Stomach (tissue), 9 donors: ENCODE data around the gene CNTNAP5. TPM values are rescaled to one million over a fixed set of nuclear protein-coding genes. Genes with fewer than 3 reads are reported as not detected.
A peak's percentile ranks its signal among the peaks of the same experiment; 100 is the strongest.

Source experiments
- DNase-seq, 2 donors: peaks; one replicate each; pipeline versions ENCODE4 v3.0.0 to v3.0.0-alpha.2; 2013 to 2019
- H3K27ac ChIP-seq, 5 donors: fragments of 200-600 bp in 4 of 5; sonication (generic) in 4 of 5; one replicate each; pipeline ENCODE4 v1.5.1; 2013 to 2019; ENCODE audit warnings: mild to moderate bottlenecking in 1 of 5, moderate library complexity in 1 of 5
- H3K27me3 ChIP-seq, 3 donors: fragments of 200-600 bp; sonication (generic); one replicate each; pipeline ENCODE4 v1.5.1; 2017 to 2019; ENCODE audit warnings: mixed run types in 1 of 3
- H3K36me3 ChIP-seq, 4 donors: fragments of 200-600 bp; sonication (generic); 1 replicate in 3 of 4; 2 replicates in 1 of 4; pipeline ENCODE4 v1.5.1; 2016 to 2019
- H3K4me1 ChIP-seq, 4 donors: fragments of 200-600 bp; sonication (generic); one replicate each; pipeline ENCODE4 v1.5.1; 2016 to 2019
- H3K4me3 ChIP-seq, 4 donors: fragments of 200-600 bp; sonication (generic) in 3 of 4; one replicate each; pipeline ENCODE4 v1.5.1; 2016 to 2019; ENCODE audit warnings: mild to moderate bottlenecking in 1 of 4
- H3K9me3 ChIP-seq, 4 donors: fragments of 200-600 bp; sonication (generic); one replicate each; pipeline ENCODE4 v1.5.1; 2016 to 2019
- CTCF ChIP-seq, 7 experiments: fragments of 450-650 bp in 4 of 7; fragments of 200-600 bp in 3 of 7; sonication (generic) in 3 of 7; IDR thresholded peaks; one replicate each; pipeline ENCODE4 v1.5.1; 2016 to 2019; ENCODE audit warnings: antibody characterized with exemption in 7 of 7, control low read depth in 2 of 7, mild to moderate bottlenecking in 1 of 7
- EP300 ChIP-seq: sonication (generic); formaldehyde crosslinking; IDR thresholded peaks from one replicate; pipeline ENCODE4 v1.6.1; 2017; ENCODE audit warnings: antibody characterized with exemption
- POLR2A ChIP-seq, 4 donors: fragments of 450-650 bp; IDR thresholded peaks; one replicate each; pipeline ENCODE4 v1.6.1; 2016; ENCODE audit warnings: antibody characterized with exemption in 4 of 4, control low read depth in 2 of 4, mild to moderate bottlenecking in 1 of 4, moderate library complexity in 1 of 4
- POLR2AphosphoS5 ChIP-seq, 3 donors: sonication (generic); formaldehyde crosslinking; IDR thresholded peaks; one replicate each; pipeline ENCODE4 v1.6.1; 2016; ENCODE audit warnings: antibody characterized with exemption in 3 of 3
- WGBS, 5 donors: extraction: QIAGEN DNeasy Blood & Tissue Kit in 3 of 5; methylation state at CpG; one replicate each; pipeline versions ENCODE4 v1.1.5 to v1.1.7; 2013 to 2018; 5-methylcytosine and 5-hydroxymethylcytosine counted together
- intact Hi-C: fragments of 100-400 bp; cut with DNase I; formaldehyde crosslinking; loops from one replicate; pipeline ENCODE4 v1.15.1; 2023; ENCODE audit warnings: low total_unique reads
- polyA plus RNA-seq, 3 donors: library from polyadenylated mRNA; stranded (reverse); fragments of 200-250 nt; gene quantifications; one replicate each; pipeline ENCODE4 v1.2.3, GENCODE V29; 2013
- total RNA-seq, 5 donors: library from RNA; depleted of rRNA; stranded (reverse); fragments of >200 nt; gene quantifications; one replicate each; pipeline versions ENCODE4 v1.1.0 to v1.2.3, GENCODE V29; 2014 to 2016
- donor health status: healthy with polysubstance abuse.
- donor health status: Bipolar disorder and iron deficiency.
- donor health status: healthy.

CNTNAP5 gene
- total and polyA plus RNA-seq, 8 donors = 1.3 TPM; not detected in 7

GRCh38 chr2:124604940-124605339 lies 579.9 kb downstream of the CNTNAP5 start:
- WGBS, 5 donors = 71 to 86% (median 81%) methylated on average over 2 of the region's 2 CpGs
- TF ChIP-seq CTCF (IDR thresholded peaks at IDR 0.05) (no peak), POLR2AphosphoS5 (IDR thresholded peaks at IDR 0.05) (no peak), POLR2A (IDR thresholded peaks at IDR 0.05) (no peak), EP300 (no peak)

GRCh38 chr2:124607679-124608078 lies 582.6 kb downstream of the CNTNAP5 start:
- intact Hi-C loops = no loop called here
- peak; percentile 28 to 43 for DNase-seq
- TF ChIP-seq CTCF (IDR thresholded peaks at IDR 0.05) (no peak), POLR2AphosphoS5 (IDR thresholded peaks at IDR 0.05) (no peak), EP300 (no peak), POLR2A (IDR thresholded peaks at IDR 0.05) (no peak)
- no peaks in the 10 kb centered on the region for H3K27me3 ChIP-seq
- H3K4me3 ChIP-seq = no peak overlapping the region
- no peaks in the 10 kb centered on the region for H3K9me3 ChIP-seq
- 18 to 53% (median 38%) methylated on average over 2 of the region's 2 CpGs for WGBS, 5 donors
- no peak overlapping the region for H3K27ac ChIP-seq
- no peaks in the 10 kb centered on the region for H3K4me1 ChIP-seq
- no peaks in the 10 kb centered on the region for H3K36me3 ChIP-seq

More at GRCh38 chr2:124604940-124605339, 579.9 kb downstream of the CNTNAP5 start:
- Histone ChIP-seq H3K36me3 (no peaks in the 10 kb centered on the region), H3K4me3 (no peak overlapping the region), H3K9me3 (no peaks in the 10 kb centered on the region), H3K27ac (no peak overlapping the region), H3K27me3 (no peaks in the 10 kb centered on the region), H3K4me1 (no peaks in the 10 kb centered on the region)
- intact Hi-C loops = no loop called here
- no peak for DNase-seq

GRCh38 chr2:124609667-124610066 lies 584.6 kb downstream of the CNTNAP5 start:
- no peaks in the 10 kb centered on the region for H3K9me3 ChIP-seq
- TF ChIP-seq POLR2AphosphoS5 (IDR thresholded peaks at IDR 0.05) (no peak), CTCF (IDR thresholded peaks at IDR 0.05) (no peak), POLR2A (IDR thresholded peaks at IDR 0.05) (no peak), EP300 (no peak)
- H3K4me1 ChIP-seq = no peaks in the 10 kb centered on the region
- H3K36me3 ChIP-seq = no peaks in the 10 kb centered on the region
- no peak for DNase-seq
- intact Hi-C loops = no loop called here
- WGBS, 5 donors = 72 to 88% (median 83%) methylated on average over 6 of the region's 6 CpGs
- no peaks in the 10 kb centered on the region for H3K27me3 ChIP-seq
- no peak overlapping the region for H3K27ac ChIP-seq
- no peak overlapping the region for H3K4me3 ChIP-seq

GRCh38 chr2:124610141-124610540 lies 585.1 kb downstream of the CNTNAP5 start:
- intact Hi-C loops = no loop called here
- no peaks in the 10 kb centered on the region for H3K4me1 ChIP-seq
- TF ChIP-seq CTCF (IDR thresholded peaks at IDR 0.05) = no peak
- TF ChIP-seq POLR2A (IDR thresholded peaks at IDR 0.05) = no peak
- no peak for TF ChIP-seq EP300
- TF ChIP-seq POLR2AphosphoS5 (IDR thresholded peaks at IDR 0.05) = no peak

More at GRCh38 chr2:124610141-124610540, 585.1 kb downstream of the CNTNAP5 start:
- Histone ChIP-seq H3K27me3 (no peaks in the 10 kb centered on the region), H3K9me3 (no peaks in the 10 kb centered on the region), H3K4me3 (no peak overlapping the region), H3K27ac (no peak overlapping the region), H3K36me3 (no peaks in the 10 kb centered on the region)
- no peak for DNase-seq
